Measurements from ENCODE around the gene PTPRD.

DNA sequence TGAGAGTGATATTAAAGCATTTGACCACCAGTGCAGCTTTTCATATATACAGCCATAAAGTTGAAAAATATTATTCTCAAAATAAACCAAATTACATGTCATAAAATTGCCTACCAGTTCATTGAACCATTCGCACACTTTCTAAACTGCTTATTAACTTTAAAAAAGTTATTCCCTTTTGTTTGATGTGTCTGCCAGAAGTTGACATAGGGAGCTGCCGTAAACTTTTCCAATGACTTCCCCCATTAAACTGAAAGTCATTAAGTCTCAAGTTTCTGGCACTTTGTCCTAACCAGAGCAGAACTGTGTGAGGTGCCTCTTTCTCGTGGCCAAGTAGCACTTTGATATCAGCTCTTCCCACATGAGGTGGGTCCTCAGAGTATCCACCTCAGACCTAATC is 2231.2 kb downstream of the PTPRD start:
- TF ChIP-seq EZH2 (IDR thresholded peaks at IDR 0.05) = no peak
- TF ChIP-seq POLR2AphosphoS5 (IDR thresholded peaks at IDR 0.05; ENCODE audit: borderline replicate concordance, low read depth, low read length) = no peak
